Measurements from ENCODE around the gene NEMP2.

- TF ChIP-seq FOXM1 (IDR thresholded peaks at IDR 0.05; ENCODE audit: borderline replicate concordance, low read depth) = no peak
- TF ChIP-seq MAX (IDR thresholded peaks at IDR 0.05) = no peak
These were observed 53.2 kb downstream of the NEMP2 start for GRCh38 chr2:190481339-190481738.
